GM10266 (cell line): ENCODE results near the gene KRTAP5-4.

Experiments
- DNase-seq: peaks from one replicate; pipeline ENCODE4 v3.0.0; 2012; ENCODE audit errors: extremely low spot score
- TF ChIP-seq, protein P1 (sequence below): IDR thresholded peaks from 2 replicates; pipeline ENCODE4 v1.5.1; 2012; ENCODE audit warnings: mild to moderate bottlenecking, low read depth; ENCODE audit not compliant: control insufficient read depth, insufficient read depth; ENCODE audit errors: missing control alignments

KRTAP5-4 gene

DNA sequence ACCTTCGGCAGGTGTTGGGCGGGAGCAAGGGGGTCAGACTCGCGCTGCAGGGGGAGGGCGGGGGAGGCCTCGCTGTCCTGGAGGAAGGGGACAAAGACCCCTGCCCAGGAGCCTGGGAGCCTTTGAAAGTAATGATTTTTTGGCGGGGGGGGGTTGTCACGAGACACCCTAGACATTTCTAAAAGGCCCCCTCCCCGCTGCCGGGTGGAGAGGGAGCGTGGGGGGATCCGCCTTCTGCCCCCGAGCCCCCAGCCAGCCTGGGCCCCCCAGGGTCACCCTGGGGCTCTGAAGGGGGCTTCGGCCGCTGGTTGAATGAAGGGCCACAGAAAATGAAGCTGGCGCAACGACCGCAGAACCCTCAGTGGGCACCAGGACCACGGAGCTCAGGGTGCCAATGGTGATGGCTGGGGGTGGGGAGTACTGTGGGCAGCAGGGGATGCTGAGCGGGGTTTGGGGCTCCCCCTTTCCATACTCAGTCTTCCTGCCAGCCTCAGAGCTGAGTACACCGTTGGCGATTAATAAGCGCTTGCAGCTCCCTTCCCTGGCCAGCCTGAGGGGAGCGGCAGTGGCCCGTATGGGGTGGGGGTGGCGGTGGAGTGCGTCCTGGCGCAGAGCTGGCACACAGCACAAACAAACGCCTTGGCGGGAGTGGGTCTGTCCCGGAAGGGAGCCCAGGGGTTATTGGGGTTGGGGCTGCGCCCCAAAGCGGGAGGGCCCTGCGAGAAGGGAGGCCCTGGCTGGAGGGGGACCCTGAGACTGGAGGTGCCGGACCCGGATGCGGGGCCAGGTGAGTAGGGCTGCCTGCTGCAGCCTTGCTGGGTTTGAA is 48.6 kb downstream of the KRTAP5-4 start:
- DNase-seq: no peak
- TF ChIP-seq, protein P1, sequence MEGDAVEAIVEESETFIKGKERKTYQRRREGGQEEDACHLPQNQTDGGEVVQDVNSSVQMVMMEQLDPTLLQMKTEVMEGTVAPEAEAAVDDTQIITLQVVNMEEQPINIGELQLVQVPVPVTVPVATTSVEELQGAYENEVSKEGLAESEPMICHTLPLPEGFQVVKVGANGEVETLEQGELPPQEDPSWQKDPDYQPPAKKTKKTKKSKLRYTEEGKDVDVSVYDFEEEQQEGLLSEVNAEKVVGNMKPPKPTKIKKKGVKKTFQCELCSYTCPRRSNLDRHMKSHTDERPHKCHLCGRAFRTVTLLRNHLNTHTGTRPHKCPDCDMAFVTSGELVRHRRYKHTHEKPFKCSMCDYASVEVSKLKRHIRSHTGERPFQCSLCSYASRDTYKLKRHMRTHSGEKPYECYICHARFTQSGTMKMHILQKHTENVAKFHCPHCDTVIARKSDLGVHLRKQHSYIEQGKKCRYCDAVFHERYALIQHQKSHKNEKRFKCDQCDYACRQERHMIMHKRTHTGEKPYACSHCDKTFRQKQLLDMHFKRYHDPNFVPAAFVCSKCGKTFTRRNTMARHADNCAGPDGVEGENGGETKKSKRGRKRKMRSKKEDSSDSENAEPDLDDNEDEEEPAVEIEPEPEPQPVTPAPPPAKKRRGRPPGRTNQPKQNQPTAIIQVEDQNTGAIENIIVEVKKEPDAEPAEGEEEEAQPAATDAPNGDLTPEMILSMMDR: no peak

DNA sequence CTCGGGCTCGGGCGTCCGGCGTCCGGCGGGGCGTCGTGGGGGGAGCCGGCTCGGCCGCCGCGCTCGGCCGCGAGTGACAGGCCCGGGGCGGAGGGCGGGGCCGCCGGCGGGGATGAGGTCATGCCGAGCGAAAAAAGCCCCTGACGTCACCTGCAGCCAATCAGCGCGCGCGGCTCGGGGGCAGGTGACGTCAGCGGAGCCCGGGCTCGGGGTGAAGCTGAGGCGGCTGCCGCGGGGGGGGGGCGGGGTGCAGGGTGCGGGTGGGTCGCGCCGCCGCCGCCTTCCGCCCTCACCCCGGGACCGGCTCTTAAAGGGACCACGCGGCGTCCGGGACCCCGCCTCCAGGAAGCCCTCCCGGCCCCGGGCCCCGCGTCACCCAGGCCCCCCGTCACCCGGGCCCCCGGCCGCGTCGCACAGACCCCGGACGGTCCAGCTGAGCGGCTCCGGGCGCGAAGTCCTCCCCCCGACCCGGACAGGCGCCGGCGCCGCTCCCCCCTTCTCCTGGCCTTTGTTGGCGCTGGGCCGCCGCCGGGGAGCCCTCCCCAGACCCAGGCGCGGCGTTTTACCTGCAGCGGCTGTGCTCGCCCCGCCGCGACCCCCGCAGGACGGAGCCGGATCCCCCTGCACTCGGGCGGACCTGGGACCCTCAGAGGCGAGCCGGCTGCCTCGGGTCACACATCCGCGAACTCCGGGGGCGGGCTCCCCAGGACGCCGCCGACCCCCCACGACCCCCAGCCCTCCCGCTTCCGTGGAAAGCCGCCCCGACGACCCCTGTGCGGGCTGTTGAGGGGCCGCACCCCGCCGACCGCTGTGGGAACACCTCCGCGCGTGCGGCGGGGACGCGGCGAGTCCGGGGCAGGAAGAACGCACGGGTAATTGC is 49.5 kb downstream of the KRTAP5-4 start, which contains the start of gene DUSP8:
TSS of gene DUSP8 (minus strand) at position 75 of the 880 bp plus-strand sequence. CDS start 6,445 bp downstream, outside the sequence.
- peak; percentile 99 for DNase-seq
- TF ChIP-seq, protein P1: no peak

DNA sequence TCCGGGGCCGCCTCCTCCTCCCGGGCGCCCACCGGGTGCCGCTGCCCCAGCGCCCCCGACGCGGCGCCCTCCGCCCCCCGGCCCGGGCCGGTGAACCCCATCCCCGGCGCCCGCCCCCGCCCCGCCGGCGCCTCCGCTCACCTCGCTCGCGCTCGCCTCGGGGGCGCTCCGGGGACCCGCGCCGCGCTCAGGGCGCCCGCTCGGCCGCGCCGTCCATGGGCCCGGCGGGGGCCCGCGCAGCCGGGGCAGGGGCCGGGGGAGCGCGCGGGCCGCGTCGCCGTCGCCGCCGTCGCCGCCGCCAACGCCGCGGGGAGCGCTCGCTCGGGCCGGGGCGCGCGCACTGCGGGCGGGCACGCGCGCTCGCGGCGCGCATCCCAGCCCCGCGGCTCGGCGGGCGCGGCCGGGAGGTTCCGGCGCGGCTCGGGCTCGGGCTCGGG is 50.2 kb downstream of the KRTAP5-4 start:
- DNase-seq: no peak
- TF ChIP-seq, protein P1: no peak
